Activated naive CD4-positive, alpha-beta T cell treated with anti-CD3 and anti-CD28 coated beads, Interleukin-2, amount 50 U/mL, for 24 hours (primary cell): ENCODE data around the gene FYB1.
"Not testable (repeated sequence)": the region's sequence is repeated elsewhere in the genome, so short reads cannot be mapped to it uniquely, and the experiment has no call there.

Experiments
- H3K27ac Mint-ChIP-seq: one replicate; pipeline ENCODE4 v1.8.0; 2021; ENCODE audit warnings: mild to moderate bottlenecking, mixed read lengths
- H3K27me3 Mint-ChIP-seq: one replicate; pipeline ENCODE4 v1.8.0; 2021; ENCODE audit warnings: mixed read lengths
- H3K36me3 Mint-ChIP-seq: one replicate; pipeline ENCODE4 v1.8.0; 2021; ENCODE audit warnings: mixed read lengths
- H3K4me1 Mint-ChIP-seq: one replicate; pipeline ENCODE4 v1.8.0; 2021; ENCODE audit warnings: mixed read lengths
- H3K4me3 Mint-ChIP-seq: one replicate; pipeline ENCODE4 v1.8.0; 2021; ENCODE audit warnings: mild to moderate bottlenecking, mixed read lengths
- H3K9me3 Mint-ChIP-seq: one replicate; pipeline ENCODE4 v1.8.0; 2021; ENCODE audit warnings: mixed read lengths

FYB1 gene

GRCh38 chr5:39235648-39236047 lies 16.3 kb upstream of the FYB1 start:
- Mint-ChIP-seq H3K36me3 (peaks cover under 1% of the 10 kb centered on the region), H3K27me3 (no peaks in the 10 kb centered on the region), H3K9me3 (peaks cover 8% of the 10 kb centered on the region), H3K4me1 (peaks cover 14% of the 10 kb centered on the region), H3K27ac (no peak overlapping the region), H3K4me3 (no peak overlapping the region)

- not testable (repeated sequence) for H3K36me3 Mint-ChIP-seq, H3K27ac Mint-ChIP-seq, H3K9me3 Mint-ChIP-seq, H3K27me3 Mint-ChIP-seq, H3K4me3 Mint-ChIP-seq
- peaks cover 15% of the 10 kb centered on the region for H3K4me1 Mint-ChIP-seq
Observed at GRCh38 chr5:39234494-39234893, 15.1 kb upstream of the FYB1 start.

- H3K4me3 Mint-ChIP-seq = no peak overlapping the region
- H3K27me3 Mint-ChIP-seq = no peaks in the 10 kb centered on the region
- H3K4me1 Mint-ChIP-seq = peaks cover 15% of the 10 kb centered on the region
- H3K36me3 Mint-ChIP-seq = no peaks in the 10 kb centered on the region
- H3K9me3 Mint-ChIP-seq = no peaks in the 10 kb centered on the region
- H3K27ac Mint-ChIP-seq = no peak overlapping the region
Observed at GRCh38 chr5:39233783-39234182, 14.4 kb upstream of the FYB1 start.

- H3K36me3 Mint-ChIP-seq = no peaks in the 10 kb centered on the region
- H3K4me3 Mint-ChIP-seq = peak overlapping the region; percentile 83
- no peaks in the 10 kb centered on the region for H3K27me3 Mint-ChIP-seq
- H3K4me1 Mint-ChIP-seq = peaks cover 26% of the 10 kb centered on the region
- no peaks in the 10 kb centered on the region for H3K9me3 Mint-ChIP-seq
- H3K27ac Mint-ChIP-seq = peak overlapping the region; percentile 99
Observed at GRCh38 chr5:39231705-39232525, 12.6 kb upstream of the FYB1 start.

GRCh38 chr5:39228596-39228995 lies 9.2 kb upstream of the FYB1 start:
- Mint-ChIP-seq H3K4me3 (no peak overlapping the region), H3K27ac (no peak overlapping the region), H3K9me3 (no peaks in the 10 kb centered on the region), H3K27me3 (no peaks in the 10 kb centered on the region), H3K4me1 (peaks cover 51% of the 10 kb centered on the region), H3K36me3 (no peaks in the 10 kb centered on the region)

- Mint-ChIP-seq H3K27me3 (no peaks in the 10 kb centered on the region), H3K4me3 (peak overlapping the region; percentile 72), H3K9me3 (no peaks in the 10 kb centered on the region), H3K27ac (peak overlapping the region; percentile 89), H3K4me1 (peaks cover 46% of the 10 kb centered on the region), H3K36me3 (no peaks in the 10 kb centered on the region)
Observed at GRCh38 chr5:39226558-39226957, 7.2 kb upstream of the FYB1 start.

- Mint-ChIP-seq H3K4me3 (peak overlapping the region; percentile 72), H3K9me3 (no peaks in the 10 kb centered on the region), H3K36me3 (no peaks in the 10 kb centered on the region), H3K27me3 (no peaks in the 10 kb centered on the region), H3K27ac (peak overlapping the region; percentile 89), H3K4me1 (peaks cover 45% of the 10 kb centered on the region)
Observed at GRCh38 chr5:39226100-39226451, 6.7 kb upstream of the FYB1 start.

- no peaks in the 10 kb centered on the region for H3K36me3 Mint-ChIP-seq
Observed at GRCh38 chr5:39225405-39226099, 6.2 kb upstream of the FYB1 start.

GRCh38 chr5:39224196-39224761 lies 4.9 kb upstream of the FYB1 start:
- Mint-ChIP-seq H3K4me1 (peaks cover 60% of the 10 kb centered on the region), H3K4me3 (no peak overlapping the region), H3K9me3 (no peaks in the 10 kb centered on the region), H3K27me3 (no peaks in the 10 kb centered on the region), H3K27ac (no peak overlapping the region), H3K36me3 (no peaks in the 10 kb centered on the region)

More at GRCh38 chr5:39225405-39226099, 6.2 kb upstream of the FYB1 start:
- no peaks in the 10 kb centered on the region for H3K27me3 Mint-ChIP-seq
- peaks cover 47% of the 10 kb centered on the region for H3K4me1 Mint-ChIP-seq
- peak overlapping the region; percentile 89 for H3K27ac Mint-ChIP-seq
- H3K4me3 Mint-ChIP-seq = no peak overlapping the region
- no peaks in the 10 kb centered on the region for H3K9me3 Mint-ChIP-seq

GRCh38 chr5:39223565-39224156 lies 4.3 kb upstream of the FYB1 start:
- Mint-ChIP-seq H3K9me3 (no peaks in the 10 kb centered on the region), H3K4me3 (no peak overlapping the region), H3K36me3 (no peaks in the 10 kb centered on the region), H3K4me1 (peaks cover 66% of the 10 kb centered on the region), H3K27ac (no peak overlapping the region), H3K27me3 (no peaks in the 10 kb centered on the region)

GRCh38 chr5:39221671-39222070 lies 2.3 kb upstream of the FYB1 start:
- H3K27me3 Mint-ChIP-seq, H3K36me3 Mint-ChIP-seq, H3K4me3 Mint-ChIP-seq, H3K9me3 Mint-ChIP-seq, H3K27ac Mint-ChIP-seq: not testable (repeated sequence)
- H3K4me1 Mint-ChIP-seq = peaks cover 72% of the 10 kb centered on the region

- no peaks in the 10 kb centered on the region for H3K9me3 Mint-ChIP-seq
- no peak overlapping the region for H3K4me3 Mint-ChIP-seq
- H3K36me3 Mint-ChIP-seq = no peaks in the 10 kb centered on the region
- H3K4me1 Mint-ChIP-seq = peaks cover 72% of the 10 kb centered on the region
- no peaks in the 10 kb centered on the region for H3K27me3 Mint-ChIP-seq
- H3K27ac Mint-ChIP-seq = no peak overlapping the region
Observed at GRCh38 chr5:39220280-39221030, 1.1 kb upstream of the FYB1 start.

GRCh38 chr5:39218482-39219402 lies 621 bp downstream of the FYB1 start:
- Mint-ChIP-seq H3K4me1 (peaks cover 78% of the 10 kb centered on the region), H3K4me3 (no peak overlapping the region), H3K27me3 (no peaks in the 10 kb centered on the region), H3K36me3 (no peaks in the 10 kb centered on the region), H3K9me3 (no peaks in the 10 kb centered on the region), H3K27ac (peak overlapping the region; percentile 97)

- peaks cover under 1% of the 10 kb centered on the region for H3K36me3 Mint-ChIP-seq
- H3K9me3 Mint-ChIP-seq = no peaks in the 10 kb centered on the region
- H3K4me1 Mint-ChIP-seq = peaks cover 86% of the 10 kb centered on the region
- H3K27me3 Mint-ChIP-seq = no peaks in the 10 kb centered on the region
- H3K4me3 Mint-ChIP-seq = peak overlapping the region; percentile 87
- peak overlapping the region; percentile 97 for H3K27ac Mint-ChIP-seq
Observed at GRCh38 chr5:39217365-39218281, 1.7 kb downstream of the FYB1 start.
